AG09309 (cell line): ENCODE results near the gene FNDC7.
"Not testable (repeated sequence)": the region's sequence is repeated elsewhere in the genome, so short reads cannot be mapped to it uniquely, and the experiment has no call there.

Experiments
- DNase-seq: peaks from one replicate; pipeline ENCODE4 v3.0.0-alpha.2; 2010; ENCODE audit warnings: low read depth
- H3K4me3 ChIP-seq: 2 replicates; pipeline ENCODE4 v1.5.1; 2011; ENCODE audit warnings: mild to moderate bottlenecking, low read depth, low read length, moderate library complexity; ENCODE audit not compliant: control insufficient read depth
- TF ChIP-seq, protein P1 (sequence below): IDR thresholded peaks from 2 replicates; pipeline ENCODE4 v1.5.1; 2011; ENCODE audit warnings: mild to moderate bottlenecking, low read depth, low read length, inconsistent platforms; ENCODE audit not compliant: insufficient read depth, control insufficient read depth; ENCODE audit errors: missing control alignments

FNDC7 gene

DNA sequence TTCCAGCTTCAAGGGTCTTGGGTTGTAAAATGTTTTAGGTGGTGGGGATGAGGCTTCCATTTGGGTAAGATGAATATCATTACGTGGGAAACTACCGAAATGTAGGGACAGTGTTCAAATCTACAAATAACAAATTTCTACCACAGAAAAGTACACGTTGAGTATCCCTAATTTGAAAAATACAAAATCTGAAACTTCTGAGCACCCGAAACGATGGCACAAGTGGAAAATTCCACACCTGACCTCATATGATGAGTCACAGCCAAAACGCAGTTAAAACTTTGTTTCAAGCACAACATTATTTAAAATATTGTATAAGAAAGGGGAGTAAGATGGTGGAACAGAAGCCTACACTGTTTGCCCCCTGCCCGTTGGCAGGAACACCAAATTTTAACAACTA is 43.0 kb upstream of the FNDC7 start:
- DNase-seq = no peak
- TF ChIP-seq, protein P1, sequence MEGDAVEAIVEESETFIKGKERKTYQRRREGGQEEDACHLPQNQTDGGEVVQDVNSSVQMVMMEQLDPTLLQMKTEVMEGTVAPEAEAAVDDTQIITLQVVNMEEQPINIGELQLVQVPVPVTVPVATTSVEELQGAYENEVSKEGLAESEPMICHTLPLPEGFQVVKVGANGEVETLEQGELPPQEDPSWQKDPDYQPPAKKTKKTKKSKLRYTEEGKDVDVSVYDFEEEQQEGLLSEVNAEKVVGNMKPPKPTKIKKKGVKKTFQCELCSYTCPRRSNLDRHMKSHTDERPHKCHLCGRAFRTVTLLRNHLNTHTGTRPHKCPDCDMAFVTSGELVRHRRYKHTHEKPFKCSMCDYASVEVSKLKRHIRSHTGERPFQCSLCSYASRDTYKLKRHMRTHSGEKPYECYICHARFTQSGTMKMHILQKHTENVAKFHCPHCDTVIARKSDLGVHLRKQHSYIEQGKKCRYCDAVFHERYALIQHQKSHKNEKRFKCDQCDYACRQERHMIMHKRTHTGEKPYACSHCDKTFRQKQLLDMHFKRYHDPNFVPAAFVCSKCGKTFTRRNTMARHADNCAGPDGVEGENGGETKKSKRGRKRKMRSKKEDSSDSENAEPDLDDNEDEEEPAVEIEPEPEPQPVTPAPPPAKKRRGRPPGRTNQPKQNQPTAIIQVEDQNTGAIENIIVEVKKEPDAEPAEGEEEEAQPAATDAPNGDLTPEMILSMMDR = no peak

DNA sequence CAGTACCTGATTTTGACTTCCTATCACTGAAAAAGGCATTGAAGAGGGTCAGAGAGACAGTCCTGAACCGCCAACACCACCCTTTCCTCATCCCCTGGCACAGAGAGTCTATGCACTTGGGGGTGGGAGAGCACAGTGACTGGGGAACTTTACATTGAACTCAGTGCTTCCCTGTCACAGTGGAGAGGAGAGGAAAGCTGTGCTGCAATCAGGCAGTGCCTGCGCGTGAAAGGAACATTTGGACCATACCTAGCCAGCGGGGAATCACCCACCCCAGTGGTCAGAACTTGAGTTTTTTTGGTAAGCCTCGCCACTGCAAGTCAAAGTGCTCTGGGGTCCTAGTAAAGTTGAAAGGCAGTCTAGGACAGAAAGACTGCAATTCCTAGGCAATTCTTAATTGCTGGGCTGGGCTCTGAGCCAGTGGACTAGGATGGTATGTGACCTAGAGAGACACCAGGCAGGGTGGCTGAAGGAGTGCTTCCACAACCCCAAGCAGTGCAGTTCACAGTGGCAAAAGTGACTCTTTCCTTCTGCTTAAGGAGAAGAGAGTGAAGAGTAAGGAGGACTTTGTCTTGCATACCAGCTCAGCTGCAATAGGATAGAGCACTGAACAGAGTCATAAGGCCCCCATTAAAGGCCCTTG is 42.5 kb upstream of the FNDC7 start:
- no peak overlapping the region for H3K4me3 ChIP-seq
- TF ChIP-seq, protein P1 = no peak
- no peak for DNase-seq

More for the DNA sequence above, 43.0 kb upstream of the FNDC7 start:
- no peak overlapping the region for H3K4me3 ChIP-seq

DNA sequence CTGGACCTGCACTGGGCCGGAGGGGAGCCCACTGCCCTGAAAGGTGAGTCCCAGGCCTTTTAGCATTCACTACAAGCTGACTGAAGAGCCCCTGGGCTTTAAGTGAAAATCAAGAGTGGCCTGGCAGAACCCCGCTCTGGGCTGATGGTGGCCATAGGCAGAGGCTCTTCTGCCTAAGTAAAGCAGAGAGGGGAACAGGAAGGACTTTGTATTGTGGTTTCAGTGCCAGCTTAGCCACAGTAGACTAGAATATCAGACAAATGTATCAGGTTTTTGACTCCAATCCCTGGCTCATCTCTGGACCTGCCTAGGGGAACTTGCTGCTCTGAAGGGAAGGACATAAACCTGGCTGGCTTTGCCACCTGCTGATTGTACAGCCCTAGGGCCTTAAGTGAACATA is 41.6 kb upstream of the FNDC7 start:
- TF ChIP-seq, protein P1 = no peak
- no peak for DNase-seq
- no peak overlapping the region for H3K4me3 ChIP-seq

DNA sequence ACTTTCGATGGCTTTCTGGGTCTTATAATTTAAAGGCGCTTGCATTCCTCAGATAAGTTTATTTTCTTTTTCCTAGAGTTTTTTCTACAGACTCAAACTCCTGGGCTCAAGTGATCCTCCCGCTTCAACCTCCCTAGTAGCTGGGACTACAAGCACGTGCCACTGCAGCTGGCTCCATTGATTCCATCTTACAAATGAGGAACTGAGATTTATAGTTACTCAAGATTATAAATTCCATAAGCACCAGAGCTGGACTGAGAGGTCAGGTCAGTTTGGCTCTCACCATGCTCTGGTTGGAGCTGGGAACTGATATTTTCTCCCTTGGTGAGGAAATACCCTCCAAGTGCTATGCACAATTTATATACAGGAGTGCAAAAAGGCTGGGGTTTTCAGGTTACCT is 34.0 kb upstream of the FNDC7 start:
- H3K4me3 ChIP-seq = no peak overlapping the region
- TF ChIP-seq, protein P1 = no peak
- no peak for DNase-seq

DNA sequence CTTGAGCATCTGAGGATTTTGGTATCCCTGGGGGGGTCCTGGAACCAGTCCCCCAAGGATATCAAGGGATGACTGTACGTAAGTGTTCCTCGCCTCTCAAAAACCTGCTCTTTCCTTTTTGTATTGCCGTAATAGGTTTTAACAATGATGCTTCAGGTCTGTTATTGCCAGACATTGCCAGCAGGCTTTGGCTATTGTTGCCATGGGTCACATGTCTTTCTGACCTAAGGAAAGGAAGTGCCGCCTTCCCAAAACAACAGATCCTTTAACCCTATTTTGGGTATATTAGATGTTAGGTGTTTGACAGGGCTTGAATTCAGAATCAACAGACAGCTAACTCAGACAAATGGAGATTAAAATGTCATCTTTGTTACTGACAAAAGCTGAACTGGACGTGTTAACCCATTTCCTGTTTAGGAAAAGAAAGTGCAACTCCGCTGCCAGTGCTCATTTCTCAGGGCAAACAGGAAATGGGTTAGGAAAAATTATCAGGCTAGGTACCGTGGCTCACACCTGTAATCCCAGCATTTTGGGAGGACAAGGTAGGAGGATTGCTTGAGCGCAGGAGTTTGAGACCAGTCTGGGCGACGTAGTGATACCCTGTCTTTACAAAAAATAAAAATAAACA is 33.0 kb upstream of the FNDC7 start:
- DNase-seq = no peak
- TF ChIP-seq, protein P1 = no peak
- no peak overlapping the region for H3K4me3 ChIP-seq

DNA sequence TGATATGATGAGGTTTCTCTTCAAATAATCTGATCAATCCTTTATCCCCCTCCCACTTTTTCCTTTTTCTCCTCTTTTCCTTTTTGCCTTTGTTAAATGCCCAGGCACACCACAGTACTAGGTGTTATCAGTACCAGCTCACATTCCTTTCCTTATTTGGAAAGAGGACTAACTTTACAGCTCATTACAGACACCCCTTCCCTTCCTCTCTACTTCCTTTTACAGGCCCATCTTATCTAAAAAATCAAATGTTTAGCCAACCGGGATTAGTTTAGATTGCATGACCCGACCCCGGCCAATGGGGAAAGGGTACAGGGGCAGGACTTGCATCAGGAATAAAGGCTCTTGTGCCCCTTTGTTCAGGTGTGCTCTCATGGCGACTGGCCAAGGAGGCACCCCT is 31.0 kb upstream of the FNDC7 start:
- DNase-seq, H3K4me3 ChIP-seq: not testable (repeated sequence)

DNA sequence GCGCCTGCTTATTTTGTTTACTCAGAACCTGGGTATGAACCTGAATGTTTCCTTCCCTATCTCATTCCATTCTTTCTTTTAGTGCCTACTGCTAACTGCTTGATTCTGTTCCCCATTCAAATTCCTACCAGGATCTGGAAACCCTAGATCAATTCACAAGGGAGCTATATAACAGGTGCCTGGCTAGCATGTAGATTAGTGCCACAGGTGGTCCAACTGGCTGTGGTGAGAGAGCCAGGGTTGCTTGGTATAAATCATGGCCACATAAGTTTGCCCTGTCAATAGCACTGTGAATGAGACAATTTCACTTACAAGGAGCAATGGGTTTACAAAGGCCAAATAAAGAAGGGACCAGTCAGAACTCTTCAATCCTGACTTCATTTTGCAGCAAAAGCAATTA is 27.2 kb upstream of the FNDC7 start:
- TF ChIP-seq, protein P1 = no peak
- DNase-seq = no peak
- H3K4me3 ChIP-seq = no peak overlapping the region
